HG02623 (cell line): ENCODE results near the gene TEX44.
A peak's percentile ranks its signal among the peaks of the same experiment; 100 is the strongest.
"Not testable (repeated sequence)": the region's sequence is repeated elsewhere in the genome, so short reads cannot be mapped to it uniquely, and the experiment has no call there.

Experiments
- ATAC-seq: cut with Tn5 transposase; IDR thresholded peaks from one replicate; pipeline ENCODE4 v1.9.1; 2021; ENCODE audit warnings: moderate library complexity; ENCODE audit not compliant: unreplicated experiment

TEX44 gene

GRCh38 chr2:231592636-231593145 lies at the start of gene TEX44:
Gene TEX44, plus strand, starts transcription at chr2:231592864. Its CDS starts 88 bp downstream, at chr2:231592952.
- ATAC-seq: no peak

- peak; percentile 97 for ATAC-seq
Observed at GRCh38 chr2:231545105-231545902, 47.4 kb upstream of the TEX44 start.

- no peak for ATAC-seq
Observed at GRCh38 chr2:231546014-231546715, 46.5 kb upstream of the TEX44 start.

- ATAC-seq: no peak
Observed at GRCh38 chr2:231547315-231548110, 45.2 kb upstream of the TEX44 start.

GRCh38 chr2:231548752-231549151 lies 43.9 kb upstream of the TEX44 start:
- no peak for ATAC-seq

GRCh38 chr2:231549446-231550239 lies 43.0 kb upstream of the TEX44 start:
- ATAC-seq: no peak

DNA sequence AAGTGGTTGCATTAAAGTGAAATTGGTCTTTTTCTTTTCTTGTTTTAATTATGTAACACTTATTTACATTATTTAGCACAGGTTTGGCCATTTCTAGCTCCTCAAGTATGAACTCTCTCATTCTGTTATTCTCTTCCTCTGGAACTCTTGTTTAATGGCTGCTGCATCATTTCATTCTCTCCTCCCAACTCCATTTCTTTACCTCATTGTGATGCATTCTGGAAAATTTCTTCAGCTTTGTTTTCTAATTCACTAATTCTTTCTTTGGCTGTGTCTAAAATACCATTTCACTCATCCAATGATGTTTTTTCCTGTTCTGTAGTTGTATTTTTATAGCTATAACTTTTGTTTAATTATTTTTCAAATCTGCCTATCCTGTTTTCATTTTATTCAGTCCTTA lies 39.9 kb upstream of the TEX44 start:
- ATAC-seq: no peak

- no peak for ATAC-seq
Observed at GRCh38 chr2:231554327-231554726, 38.3 kb upstream of the TEX44 start.

- no peak for ATAC-seq
Observed at GRCh38 chr2:231554748-231555545, 37.7 kb upstream of the TEX44 start.

- ATAC-seq: not testable (repeated sequence)
Observed at GRCh38 chr2:231556496-231556895, 36.2 kb upstream of the TEX44 start.

DNA sequence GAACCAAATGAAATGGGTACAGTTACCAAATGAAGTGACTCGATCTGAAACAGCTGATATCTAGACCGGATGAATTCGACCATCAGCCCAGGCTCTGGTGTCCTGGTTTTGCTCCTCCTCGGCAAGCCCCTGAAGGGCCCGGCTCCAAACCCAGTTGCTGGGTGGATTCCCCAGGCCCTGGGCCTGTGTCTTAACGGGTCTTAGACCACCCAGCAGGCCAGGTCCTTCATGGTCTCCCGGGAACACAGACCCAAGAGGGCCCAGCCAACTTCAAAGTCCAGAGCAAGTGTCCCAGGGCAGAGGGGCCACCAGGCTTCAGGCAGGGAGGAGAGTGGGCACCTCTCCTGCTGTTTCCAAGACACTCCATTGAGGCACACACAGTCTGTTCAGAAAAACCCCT lies 35.7 kb upstream of the TEX44 start:
- no peak for ATAC-seq

DNA sequence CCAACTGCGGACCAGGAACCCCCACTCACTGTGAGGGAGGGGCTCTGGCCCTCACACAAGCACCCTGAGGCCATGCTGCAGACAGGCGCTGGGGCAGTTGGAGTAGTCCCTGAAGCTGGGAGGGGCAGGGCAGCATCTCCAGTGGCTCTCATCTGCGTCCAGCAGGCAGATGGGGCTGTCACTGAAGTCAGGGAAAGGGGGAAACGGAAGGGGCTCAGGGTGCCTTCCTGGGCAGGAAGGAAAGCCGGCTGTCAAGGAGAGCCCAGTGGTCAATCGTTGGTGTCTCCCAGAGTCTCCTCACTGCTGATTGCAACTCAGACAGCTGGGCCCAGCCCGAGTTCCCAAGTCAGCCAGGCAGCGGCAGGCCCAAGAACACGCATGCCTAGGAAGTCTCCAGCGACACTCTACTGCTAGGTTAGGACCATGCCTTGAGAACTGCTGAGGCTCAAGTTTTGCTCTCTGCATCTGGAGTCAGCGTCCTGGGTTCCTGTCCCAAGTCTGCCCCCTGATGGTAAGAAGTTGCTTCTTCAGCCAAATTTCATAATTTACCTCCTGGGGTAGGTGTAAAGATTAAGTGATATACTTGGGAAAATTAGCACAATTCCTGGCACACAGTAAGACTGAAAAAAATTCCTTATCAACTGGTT lies 35.0 kb upstream of the TEX44 start:
- ATAC-seq: no peak

GRCh38 chr2:231563378-231563961 lies 29.2 kb upstream of the TEX44 start:
- ATAC-seq: no peak

DNA sequence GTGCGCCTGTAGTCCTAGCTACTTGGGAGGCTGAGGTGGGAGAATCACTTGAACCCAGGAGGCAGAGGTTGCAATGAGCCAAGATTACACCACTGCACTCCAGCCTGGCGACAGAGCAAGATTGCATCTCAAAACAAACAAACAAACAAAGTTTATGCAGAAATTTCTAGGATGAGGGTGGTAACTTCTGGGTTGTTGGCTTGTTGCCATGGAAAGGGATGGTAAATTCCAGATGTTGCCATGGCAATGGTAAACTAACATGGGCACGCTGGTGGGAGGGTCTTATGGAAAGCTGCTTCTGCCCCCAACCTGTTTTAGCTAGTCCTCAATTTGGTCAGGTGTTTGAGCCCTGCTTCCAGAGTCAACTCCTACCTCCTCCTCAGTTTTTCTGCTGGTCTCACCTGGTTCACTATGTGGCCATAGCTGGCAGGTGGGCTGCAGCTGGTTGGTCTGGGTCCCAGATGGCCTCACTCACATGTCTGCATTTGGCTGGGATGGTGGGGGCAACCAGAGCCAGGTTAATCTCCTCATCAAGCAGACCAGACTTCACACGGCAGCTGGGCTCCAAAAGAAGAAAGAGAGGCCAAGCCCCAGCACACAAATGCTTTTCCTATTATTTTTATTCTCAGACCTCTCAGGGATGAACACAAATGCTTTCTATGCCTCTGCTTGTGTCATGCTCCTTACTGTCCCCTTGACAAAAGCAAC lies 26.6 kb upstream of the TEX44 start:
- no peak for ATAC-seq

DNA sequence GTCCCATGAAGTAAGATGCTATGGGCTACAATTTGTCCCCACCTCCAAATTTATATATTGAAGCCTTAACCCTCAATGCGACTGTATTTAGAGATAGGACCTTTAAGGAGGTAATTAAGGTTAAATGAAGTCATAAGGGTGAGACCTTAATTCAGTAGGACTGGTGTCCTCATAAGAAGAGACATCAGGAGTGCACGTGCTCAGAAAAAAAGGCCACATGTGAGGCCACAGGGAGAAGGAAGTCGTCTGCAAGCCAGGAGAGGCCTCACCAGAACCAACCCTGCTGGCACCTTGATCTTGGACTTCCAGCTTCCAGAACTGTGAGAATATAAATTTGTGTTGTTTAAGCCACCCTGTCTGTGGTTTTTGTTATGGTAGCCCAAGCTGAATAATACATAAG lies 25.5 kb upstream of the TEX44 start:
- ATAC-seq: no peak

GRCh38 chr2:231568098-231568784 lies 24.4 kb upstream of the TEX44 start:
- no peak for ATAC-seq

DNA sequence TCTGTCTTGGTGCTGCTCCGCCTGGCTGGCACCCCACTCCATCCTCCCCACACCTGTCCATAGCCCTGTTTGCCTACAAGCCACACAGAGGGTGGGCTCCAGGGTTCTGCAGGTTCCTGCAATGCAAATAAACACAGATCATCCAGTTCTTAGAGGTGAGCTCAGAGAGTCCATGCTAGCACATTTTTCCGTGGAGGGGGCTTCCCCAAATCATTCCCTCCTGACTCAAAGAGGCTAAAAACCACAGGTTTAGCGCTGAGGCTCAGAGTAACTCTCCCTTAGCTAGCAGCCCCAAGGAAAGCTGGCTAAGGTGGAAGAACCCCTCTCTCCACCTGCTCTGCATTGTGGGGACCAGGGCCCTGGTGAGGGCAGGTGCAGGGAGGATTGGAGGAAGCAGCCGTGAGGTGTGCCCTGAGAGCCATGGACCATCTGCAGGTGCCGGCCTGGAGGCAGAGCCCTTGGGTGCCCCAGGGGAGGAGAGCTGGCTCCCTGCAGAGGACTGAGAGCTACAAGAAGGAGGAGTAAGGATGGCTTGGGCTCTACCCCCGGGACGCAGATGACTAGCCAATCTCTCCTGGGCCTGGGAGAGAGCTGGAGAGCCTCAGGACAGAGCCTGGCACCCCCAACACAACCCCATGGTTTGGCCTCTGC lies 23.8 kb upstream of the TEX44 start:
- no peak for ATAC-seq
